ENCODE results near the gene TTC12. TPM values are rescaled to one million over a fixed set of nuclear protein-coding genes. Genes with fewer than 3 reads are reported as not detected.

TTC12 gene
- total RNA-seq, 1 donor from 2014 or later: 59.3 TPM

GRCh38 chr11:113324250-113324649 is 9.9 kb downstream of the TTC12 start:
- DNase-seq (ENCODE audit: low spot score): no peak

- no peak for DNase-seq (ENCODE audit: low spot score)
These were observed 15.3 kb downstream of the TTC12 start for GRCh38 chr11:113329725-113330124.

- DNase-seq (ENCODE audit: low spot score): no peak
These were observed 17.1 kb downstream of the TTC12 start for GRCh38 chr11:113331441-113331840.

- no peak for DNase-seq (ENCODE audit: low spot score)
These were observed 17.6 kb downstream of the TTC12 start for GRCh38 chr11:113332023-113332422.

GRCh38 chr11:113332638-113333329 is 18.4 kb downstream of the TTC12 start:
- DNase-seq (ENCODE audit: low spot score): no peak

- DNase-seq (ENCODE audit: low spot score): no peak
These were observed 19.8 kb downstream of the TTC12 start for GRCh38 chr11:113334183-113334582.

- no peak for DNase-seq (ENCODE audit: low spot score)
These were observed 24.3 kb downstream of the TTC12 start for GRCh38 chr11:113338730-113339129.

- DNase-seq (ENCODE audit: low spot score): no peak
These were observed 25.7 kb downstream of the TTC12 start for GRCh38 chr11:113339929-113340589.

- DNase-seq (ENCODE audit: low spot score): peak; percentile 56
These were observed 27.2 kb downstream of the TTC12 start for GRCh38 chr11:113341388-113342165.

- no peak for DNase-seq (ENCODE audit: low spot score)
These were observed 31.6 kb downstream of the TTC12 start for GRCh38 chr11:113345978-113346377.

- no peak for DNase-seq (ENCODE audit: low spot score)
These were observed 35.1 kb downstream of the TTC12 start for GRCh38 chr11:113349528-113349927.

GRCh38 chr11:113350336-113351067 is 36.1 kb downstream of the TTC12 start:
- no peak for DNase-seq (ENCODE audit: low spot score)

GRCh38 chr11:113351068-113351450 is 36.7 kb downstream of the TTC12 start:
- no peak for DNase-seq (ENCODE audit: low spot score)

- DNase-seq (ENCODE audit: low spot score): no peak
These were observed 37.1 kb downstream of the TTC12 start for GRCh38 chr11:113351480-113351879.

- DNase-seq (ENCODE audit: low spot score): no peak
These were observed 41.8 kb downstream of the TTC12 start for GRCh38 chr11:113356203-113356602.

GRCh38 chr11:113363406-113363805 is 49.0 kb downstream of the TTC12 start:
- DNase-seq (ENCODE audit: low spot score): no peak

- no peak for DNase-seq (ENCODE audit: low spot score)
These were observed 49.7 kb downstream of the TTC12 start for GRCh38 chr11:113363996-113364641.

- DNase-seq (ENCODE audit: low spot score): no peak
These were observed 51.5 kb downstream of the TTC12 start for GRCh38 chr11:113365895-113366294.

- DNase-seq (ENCODE audit: low spot score): no peak
These were observed 55.0 kb downstream of the TTC12 start for GRCh38 chr11:113369411-113369810.

- no peak for DNase-seq (ENCODE audit: low spot score)
These were observed 56.3 kb downstream of the TTC12 start for GRCh38 chr11:113370634-113371033.

GRCh38 chr11:113372309-113372708 is 57.9 kb downstream of the TTC12 start:
- no peak for DNase-seq (ENCODE audit: low spot score)

- DNase-seq (ENCODE audit: low spot score): no peak
These were observed 58.9 kb downstream of the TTC12 start for GRCh38 chr11:113373306-113373705.
